Activated T-cell treated with anti-CD3 and anti-CD28 coated beads, Interleukin-2, amount 50 U/mL, for 1 hour (primary cell): ENCODE measurements around the gene MAGEA9B.
"Not testable (repeated sequence)": the region's sequence is repeated elsewhere in the genome, so short reads cannot be mapped to it uniquely, and the experiment has no call there.

ENCODE experiments used
- DNase-seq: peaks from one replicate; pipeline ENCODE4 v3.0.0-alpha.2; 2020

Gene MAGEA9B

DNA sequence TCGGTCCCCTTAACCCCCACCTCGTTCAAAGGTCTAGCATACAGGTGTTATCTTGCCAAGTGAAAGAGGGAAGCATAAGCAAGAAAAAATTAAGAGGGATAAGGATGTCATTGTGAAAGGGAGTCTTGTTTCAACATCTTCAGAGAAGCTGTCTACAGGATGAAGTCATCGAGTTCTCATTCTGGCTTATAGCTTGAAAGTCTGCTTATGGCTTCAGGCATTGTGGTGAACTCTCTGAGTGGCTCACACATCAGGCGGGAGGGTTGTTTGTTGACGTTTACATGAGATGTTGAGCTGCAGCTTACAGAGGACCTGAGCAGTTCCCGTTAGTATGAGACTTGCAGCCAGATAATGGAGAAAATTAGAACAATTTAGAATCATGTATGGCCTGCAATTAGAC lies 16.6 kb downstream of the MAGEA9B start:
- DNase-seq: no peak

DNA sequence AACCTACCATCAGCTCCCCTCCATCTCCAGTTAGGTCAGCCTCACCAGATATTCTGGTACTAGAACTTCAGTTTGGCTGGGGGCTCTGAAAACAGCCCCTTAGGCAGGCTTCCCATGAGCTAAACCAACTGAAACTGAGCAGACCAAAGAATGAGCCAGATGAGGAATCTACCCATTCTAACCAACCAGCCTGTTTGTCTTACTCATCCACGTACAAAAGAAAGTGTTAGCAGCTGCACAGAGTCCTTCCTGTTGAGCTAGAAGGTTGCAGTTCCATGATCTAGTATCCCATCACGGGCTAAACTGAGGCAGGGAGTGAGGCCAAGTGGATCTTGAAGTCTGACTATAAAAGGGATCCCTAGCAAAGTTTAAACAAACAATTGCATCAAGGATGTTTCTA lies 17.5 kb downstream of the MAGEA9B start:
- DNase-seq: no peak

DNA sequence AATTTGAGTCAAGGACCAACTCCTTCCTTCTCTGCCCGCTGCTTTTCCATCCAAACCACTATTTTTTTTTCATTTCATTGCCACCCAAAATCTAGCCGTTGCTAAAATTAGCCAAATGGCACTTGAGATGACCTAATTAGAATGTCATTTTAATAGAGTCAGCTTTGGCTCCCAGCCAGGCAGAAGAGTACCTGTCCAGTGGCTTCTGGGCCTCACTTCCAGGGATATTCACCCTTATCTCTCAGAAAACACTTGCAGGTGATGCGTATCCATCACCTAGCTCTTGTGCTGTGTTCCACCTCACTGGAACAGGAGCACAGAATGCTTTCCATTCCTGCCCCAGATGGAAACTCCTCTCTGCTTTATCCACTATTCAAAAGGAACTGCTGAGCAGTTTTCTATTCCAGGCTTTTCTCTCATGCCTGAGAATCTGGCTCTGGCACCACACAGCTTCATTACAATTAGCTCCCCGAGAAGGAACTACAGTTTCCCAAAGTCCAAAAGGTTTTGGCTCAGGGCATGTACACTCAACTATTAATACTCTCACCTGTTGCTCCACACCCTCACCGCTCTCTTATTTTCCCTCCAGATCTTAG lies 18.5 kb downstream of the MAGEA9B start:
- no peak for DNase-seq

DNA sequence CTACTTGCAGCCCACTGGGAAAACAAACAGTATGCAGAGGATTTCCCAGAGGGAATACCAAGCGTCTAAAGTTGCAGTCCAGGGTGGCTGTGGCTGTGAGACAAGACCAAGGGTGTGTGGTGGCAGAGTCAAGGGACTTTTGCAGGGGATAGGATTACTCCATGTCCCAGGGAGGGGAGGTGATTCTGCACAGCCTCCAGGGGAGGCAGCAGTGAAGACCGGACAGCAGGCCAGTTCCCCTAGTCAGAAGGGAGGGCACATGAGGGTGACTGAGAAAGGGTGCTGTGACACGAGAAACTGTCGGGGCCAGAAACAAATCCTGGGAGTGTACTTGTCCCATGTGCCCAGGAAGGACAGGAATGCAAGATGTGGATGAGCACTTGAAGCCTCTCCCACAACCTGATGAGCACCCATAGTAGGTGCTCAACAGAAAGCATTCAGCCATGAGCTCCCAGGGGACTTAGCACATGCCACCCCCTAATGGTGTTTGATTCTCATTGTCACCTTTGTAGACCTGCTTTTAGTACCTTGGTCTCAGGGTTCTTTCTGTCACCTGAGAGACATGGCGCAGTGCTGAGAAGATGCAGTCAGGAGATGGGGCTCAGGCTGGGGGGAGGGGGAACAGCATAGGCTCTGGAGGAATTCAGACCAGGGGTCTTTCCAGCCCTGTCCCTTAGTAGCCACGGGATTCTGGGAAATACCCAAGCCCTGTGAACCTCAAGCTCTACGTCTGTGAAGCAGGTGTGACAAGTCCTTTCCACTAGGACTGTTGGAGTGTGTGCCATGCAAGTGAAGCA lies 19.4 kb downstream of the MAGEA9B start:
- DNase-seq: no peak

DNA sequence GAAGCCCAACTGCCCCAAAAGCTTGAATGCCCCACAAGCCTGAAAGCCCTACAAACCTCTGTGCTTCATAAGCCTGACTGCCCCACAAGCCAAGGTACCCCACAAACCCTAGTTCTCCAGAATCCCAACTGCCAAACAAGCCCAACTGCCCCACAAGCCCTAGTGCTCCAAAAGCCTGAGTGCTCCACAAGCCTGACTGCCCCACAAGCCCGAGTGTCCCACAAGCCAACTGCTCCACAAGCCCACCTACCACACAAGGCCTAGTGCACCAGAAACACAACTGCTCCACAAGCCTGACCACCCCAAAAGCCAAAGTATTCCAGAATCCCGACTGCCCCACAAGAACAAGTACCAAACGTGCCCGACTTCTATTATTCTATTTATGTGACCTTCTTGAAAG lies 23.9 kb downstream of the MAGEA9B start:
- DNase-seq: no peak

DNA sequence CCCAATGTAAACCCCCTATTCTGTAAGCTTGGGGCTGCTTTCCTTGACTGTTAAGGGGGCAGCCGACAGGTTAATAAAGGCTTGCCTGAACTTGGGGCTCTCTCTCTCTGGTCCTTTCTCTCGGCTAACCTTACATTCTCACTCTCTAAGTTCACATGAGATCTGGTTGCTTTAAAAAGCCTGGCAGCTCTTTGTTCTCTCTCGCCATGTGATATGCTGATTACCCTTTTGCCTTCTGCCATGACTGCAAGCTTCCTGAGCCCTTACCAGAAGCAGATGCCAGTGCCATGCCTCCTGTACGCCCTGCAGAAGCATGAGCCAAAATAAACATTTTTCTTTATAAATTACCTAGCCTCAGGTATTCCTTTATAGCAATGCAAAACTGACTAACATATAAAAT lies 32.0 kb downstream of the MAGEA9B start:
- DNase-seq: not testable (repeated sequence)

DNA sequence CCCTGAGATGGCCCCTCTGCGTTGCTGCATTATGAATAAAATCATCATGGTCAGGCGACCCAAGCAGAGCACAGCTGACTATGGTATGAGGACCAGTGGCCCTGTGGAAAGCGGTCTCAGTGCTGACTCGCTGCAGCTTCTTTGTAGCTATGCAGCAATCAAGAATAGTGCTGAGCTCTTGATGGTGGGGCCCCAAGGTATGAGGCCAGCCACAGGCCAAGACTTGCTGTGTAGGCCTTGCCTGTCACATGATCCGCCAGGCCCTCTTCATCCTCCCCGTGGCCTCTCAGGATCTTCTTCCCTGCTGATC lies 35.4 kb downstream of the MAGEA9B start:
- not testable (repeated sequence) for DNase-seq

DNA sequence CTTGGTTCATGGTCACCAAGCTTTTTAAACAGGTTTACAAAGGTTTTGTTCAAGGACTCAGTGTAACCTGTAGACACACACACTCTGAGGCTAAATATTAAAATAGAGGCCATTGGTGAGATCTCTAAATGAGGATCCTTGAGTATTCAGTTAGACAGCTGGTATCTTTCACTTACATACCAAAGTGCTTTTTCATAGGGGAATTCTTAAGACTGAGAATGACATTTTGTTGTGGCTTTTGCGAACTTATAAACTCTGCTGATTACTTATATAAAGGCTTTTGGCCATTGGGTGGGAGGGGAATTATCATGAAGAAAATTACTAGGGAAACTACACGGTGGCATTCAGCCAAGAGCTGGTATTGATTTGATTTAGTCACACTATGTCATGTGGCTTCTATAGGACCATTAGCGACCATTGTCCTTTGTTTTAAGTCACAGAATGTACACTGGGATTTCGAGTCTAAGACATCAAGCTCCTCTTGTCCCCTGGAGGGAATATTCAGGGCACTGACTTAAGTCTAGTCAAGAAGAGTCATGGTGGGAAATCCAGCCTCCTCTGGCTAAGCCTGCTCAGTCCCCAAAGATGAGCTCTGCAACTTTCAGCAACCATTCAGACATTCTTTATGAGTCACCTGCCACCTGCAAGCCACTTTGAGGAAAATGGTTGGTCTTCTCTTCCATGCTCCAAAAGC lies 35.9 kb downstream of the MAGEA9B start:
- not testable (repeated sequence) for DNase-seq

DNA sequence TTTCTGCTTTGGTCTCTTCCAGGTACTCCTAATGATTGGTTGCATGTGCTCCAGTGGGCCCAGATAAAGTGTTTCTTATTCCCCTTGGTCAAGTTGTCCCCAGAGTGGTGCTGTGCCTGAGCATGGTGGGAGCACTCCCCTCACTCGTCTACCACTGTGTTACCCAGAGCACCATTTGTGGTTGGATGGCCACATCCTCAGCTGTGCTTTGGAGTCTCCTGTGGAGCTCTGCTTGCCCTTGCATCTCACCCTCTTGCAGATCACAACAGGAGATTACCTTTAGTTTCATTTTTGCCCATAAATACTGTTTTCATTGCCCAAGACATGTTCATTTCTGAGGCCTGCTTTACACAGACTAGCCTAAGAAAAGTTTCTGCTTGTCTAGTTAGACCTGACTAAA lies 36.8 kb downstream of the MAGEA9B start:
- not testable (repeated sequence) for DNase-seq

DNA sequence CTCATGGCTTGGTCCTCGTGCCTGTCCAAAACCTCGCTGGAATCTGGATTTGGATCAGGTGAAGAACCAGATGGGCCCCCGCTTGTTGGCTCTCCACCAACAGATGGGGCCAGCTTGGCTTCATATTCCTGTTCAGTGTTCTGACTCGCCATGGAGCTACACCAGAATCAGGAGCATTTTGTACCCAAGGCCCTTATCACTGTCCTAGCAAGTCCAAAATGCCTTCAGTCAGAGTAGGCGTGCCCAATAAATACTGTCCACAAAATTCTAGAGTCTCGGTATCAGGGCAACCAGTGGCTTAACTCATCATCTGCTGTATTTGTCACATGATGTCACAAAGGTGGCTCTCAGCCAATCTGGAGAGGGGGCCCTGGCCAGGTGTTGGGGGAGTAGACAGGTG lies 37.6 kb downstream of the MAGEA9B start, which contains the start of gene HSFX3:
Gene HSFX3 (minus strand): TSS at position 224 of the 400 bp plus-strand sequence. CDS start 72 bp downstream, at position 152.
- DNase-seq: not testable (repeated sequence)

DNA sequence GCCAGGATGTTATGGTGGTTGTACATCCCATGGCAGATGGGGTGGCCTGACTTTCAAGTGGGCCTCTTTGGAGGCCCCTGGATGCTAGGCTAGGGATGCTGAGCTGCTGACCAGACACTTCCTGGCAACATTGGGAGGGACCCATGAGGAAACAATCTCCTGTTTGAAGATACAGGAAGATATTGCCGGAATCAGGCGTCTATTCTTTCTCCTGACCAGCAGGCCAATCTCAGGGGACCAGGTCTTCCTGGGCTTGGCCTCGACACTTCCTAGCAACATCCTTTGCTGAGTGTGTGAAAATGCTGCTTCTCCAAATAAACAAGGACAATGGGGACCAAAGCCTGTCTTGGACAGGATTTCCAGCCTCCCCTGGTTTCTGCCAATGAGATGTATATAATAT lies 39.5 kb downstream of the MAGEA9B start:
- not testable (repeated sequence) for DNase-seq

DNA sequence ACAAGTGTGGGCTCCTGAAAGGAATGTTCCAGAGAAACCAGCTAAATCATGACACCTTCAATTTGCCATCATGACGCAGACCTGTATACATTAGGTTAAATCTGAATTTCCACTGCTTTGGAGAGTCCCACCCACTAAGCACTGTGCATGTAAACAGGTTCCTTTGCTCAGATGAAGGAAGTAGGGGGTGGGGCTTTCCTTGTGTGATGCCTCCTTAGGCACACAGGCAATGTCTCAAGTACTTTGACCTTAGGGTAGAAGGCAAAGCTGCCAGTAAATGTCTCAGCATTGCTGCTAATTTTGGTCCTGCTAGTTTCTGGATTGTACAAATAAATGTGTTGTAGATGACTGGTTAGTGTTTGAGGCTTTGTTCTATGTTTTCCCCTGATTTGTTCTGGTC lies 40.3 kb downstream of the MAGEA9B start:
- DNase-seq: not testable (repeated sequence)

DNA sequence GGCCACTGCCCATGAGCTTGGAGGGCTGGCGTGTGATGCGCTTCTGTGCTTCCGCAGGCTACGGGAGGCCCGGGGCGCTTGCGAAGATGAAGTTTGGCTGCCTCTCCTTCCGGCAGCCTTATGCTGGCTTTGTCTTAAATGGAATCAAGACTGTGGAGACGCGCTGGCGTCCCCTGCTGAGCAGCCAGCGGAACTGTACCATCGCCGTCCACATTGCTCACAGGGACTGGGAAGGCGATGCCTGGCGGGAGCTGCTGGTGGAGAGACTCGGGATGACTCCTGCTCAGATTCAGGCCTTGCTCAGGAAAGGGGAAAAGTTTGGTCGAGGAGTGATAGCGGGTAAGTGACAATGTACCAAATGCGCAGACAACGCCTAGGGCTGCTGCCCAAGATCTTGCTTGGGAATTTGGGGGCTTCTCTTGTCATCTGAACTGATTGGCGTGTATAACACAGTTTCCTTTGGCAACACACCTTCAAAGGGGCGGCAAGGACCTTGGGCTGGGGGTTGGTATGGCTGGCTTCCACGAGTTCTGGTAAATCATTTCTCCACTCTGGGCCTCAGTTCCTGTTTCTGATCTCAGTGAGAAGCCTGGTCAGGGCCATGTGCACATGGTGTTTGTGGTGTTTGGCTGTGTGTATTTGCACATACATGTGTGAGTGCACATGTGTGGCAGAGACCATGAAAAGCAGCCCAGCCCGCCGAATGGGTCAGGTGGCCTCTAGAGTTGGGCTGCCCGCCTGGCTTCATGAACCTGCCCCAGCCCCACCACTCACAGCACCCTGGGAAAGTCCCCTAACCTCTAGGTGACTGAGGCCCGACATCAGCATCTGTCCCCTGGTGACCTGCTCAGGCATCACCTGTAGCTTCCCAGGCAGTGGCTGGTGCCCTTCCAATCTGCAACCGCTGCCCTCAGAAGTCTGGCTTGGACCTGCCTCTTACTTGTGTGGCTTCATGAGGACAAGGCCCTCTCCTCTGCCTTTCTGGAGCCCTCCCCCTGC lies 41.4 kb downstream of the MAGEA9B start:
- peak; percentile 41 for DNase-seq

DNA sequence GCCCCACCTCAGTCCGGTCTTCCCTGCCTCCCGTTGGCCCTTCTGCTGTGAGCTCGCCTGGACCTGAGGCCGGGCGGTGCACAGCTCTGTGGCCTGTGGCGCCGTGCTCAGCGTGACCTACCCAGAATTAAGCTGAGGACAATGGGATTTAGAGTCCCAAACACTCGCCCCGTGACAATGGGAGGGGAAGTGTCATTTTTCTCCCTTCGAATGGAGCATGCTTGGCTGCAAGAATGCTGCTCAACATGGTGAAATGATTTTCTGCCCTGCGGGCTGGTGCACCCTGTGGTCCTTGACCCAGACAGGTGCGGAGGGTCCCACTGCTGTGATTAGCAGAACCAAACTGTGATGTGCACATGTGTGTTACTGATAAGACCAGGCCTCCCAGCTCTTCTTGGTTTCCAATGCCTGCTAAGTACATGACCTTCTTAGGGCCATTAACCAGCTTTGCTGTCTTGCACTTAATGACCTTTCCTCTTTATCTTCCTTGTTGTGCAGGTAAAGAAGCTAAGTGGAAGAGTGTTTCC lies 45.7 kb downstream of the MAGEA9B start:
- DNase-seq: no peak

DNA sequence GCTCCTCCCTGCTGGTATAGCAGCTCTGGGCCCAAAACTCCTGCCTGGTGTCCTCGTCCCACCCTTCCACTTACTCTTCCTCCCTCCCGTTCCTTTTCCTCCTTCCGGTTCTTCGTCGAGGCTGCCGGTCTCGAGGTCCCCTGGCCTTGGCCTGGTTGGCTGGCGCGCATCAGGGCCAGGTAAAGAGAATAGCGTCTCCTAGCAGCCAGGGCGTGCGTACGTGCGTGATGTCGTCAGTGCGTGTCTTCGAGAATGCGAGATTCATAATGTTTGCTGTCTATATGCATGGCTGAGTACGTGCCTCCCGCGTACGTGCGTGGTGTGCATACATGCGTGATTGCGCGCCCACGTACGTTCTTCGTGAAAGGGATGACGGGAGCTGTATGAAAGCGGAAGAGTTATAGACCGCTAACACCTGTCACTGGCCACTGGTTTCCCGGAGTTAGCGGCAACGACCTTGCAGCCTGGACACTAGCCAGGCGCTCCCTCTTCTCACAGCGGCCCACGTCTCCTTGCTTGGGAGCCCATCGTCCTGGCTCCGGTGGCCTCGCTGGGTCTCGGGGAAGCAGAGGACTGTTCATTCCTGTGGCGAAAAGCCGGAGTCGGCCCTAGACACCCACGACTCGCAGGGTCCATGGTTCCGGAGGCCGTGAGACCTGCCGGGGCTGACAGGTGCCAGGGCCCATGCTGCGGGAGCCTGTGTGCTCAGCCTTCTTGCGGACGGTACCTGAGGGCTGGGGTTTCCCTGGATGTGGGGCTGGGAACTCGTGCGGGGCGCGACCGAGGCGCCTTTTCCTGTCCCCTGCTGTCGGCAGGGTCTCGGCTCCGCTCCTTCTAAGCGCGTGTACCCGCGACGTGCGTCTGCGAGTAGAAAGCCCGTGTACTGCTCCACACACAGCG lies 46.4 kb downstream of the MAGEA9B start, which contains the start of gene EOLA1:
Gene EOLA1 (plus strand): TSS at position 392 of the 900 bp plus-strand sequence. CDS start 4,619 bp downstream, outside the sequence.
- DNase-seq: peak; percentile 88

DNA sequence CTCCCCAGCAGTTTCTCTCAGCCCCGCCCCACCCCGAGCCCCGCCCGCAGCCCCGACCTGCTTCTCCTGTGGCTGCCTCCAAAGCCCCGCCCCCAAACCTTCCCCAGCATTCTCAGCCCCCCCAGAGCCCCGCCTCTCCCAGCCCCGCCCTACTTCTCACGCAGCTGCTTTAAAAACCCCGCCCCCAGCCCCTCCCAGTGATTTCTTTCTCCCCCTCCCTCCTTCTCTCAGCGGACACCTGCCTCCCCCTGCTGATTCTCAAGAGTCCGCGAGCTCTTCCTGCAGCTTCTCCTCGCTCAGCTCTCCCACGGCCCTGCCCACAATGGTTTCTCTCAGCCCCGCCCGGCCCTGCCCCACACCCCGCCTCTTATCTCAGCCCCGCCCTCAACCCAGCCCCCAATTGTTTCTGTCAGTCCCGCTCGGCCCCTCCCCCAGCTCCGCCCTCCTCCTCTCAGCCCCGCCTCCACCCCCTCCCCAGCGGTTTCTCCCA lies 47.1 kb downstream of the MAGEA9B start:
- DNase-seq: peak; percentile 83

DNA sequence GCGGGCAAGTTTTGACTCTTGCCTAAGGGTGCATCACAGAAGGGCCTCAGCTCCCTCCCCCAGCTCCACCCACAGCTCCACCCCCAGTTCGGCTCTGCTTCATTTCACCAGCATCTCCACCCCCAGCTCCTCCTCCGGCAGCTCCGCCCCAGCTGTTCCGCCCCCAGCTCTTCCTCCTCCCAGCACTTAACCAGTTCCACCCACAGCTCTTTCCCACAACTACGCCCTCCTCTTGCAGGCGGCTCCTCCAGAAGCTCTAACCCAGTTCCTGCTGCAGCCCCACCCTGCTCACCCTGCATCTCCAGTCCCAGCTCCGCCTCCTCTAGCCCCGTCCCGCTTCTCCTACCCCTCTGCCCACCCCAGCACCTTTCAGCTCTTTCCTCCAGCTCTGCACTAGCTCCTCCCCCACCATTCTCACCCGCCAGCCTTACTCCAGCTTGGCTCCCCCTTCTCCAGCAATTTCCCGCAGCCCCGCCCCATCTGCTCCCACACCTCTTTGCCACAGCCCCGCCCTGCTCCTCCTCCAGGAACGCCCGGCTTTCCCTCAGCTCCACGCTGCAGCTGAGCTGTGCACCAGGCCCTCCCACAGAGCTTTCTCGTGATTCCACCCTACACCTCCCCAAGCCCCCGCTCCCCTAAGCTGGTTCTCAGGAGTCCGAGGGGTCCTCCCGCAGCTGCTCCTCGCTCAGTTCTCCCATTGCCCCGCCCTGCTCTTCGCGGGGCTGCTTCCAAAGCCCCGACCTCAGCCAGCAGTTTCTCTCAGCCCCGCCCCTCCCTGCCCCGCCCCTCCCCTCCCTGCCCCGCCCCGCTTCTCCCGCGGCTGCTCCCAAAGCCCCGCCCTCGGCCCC lies 47.8 kb downstream of the MAGEA9B start:
- DNase-seq: peak; percentile 85

DNA sequence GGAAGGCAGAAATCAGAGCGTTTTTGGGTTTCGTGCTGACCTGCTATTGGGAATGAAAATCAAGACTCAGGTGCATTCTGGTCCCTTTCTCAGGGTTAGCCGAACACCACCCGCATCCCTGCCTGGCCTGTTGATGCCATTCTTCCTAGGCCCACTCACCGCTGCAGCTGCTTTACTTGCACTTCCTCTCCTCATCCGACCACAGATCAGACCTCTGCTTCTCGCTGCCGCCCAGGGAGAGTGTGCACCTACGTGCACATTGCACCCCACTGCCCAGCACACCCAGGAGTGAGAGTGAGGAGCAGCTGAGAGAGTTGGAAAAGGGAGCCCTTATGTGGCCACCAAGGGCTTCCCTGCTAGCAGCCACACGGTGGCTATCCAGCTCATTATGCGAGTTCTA lies 49.8 kb downstream of the MAGEA9B start:
- DNase-seq: not testable (repeated sequence)

DNA sequence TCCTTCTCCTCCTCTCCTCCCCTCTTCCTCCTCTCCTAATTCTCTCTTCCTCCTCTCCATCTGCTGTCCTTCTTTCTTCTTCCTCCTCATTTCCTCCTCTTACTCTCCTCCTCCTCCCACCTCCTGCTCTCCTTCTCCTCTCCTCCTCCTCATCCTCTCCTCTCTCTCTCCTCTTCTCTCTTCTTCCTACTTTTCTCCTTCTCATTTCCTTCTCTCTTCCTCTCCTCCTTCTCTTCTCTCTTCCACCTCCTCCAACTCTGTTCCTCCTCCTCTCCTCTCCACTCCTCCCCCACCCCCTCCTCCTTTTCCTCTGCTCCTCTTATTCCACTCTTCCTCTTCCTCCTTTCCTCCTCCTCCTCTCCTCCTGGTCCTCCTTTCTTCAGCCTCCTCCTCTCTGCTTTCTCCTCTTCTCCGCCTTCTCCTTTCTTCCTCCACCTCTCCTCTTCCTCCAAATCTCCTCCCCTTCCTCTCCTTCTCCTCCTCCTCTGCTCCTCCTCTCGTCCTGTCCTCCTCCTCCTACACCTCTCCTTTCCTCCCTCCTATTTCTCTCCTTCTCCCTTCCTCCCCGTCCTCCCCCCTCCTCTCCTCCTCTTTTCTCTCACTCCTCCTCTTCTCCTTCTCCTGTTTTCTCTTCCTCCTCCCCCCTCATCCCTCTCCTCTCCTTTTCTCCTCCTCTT lies 52.2 kb downstream of the MAGEA9B start:
- DNase-seq: not testable (repeated sequence)
